ENCODE measurements around the gene TNP2. TPM values are rescaled to one million over a fixed set of nuclear protein-coding genes. Genes with fewer than 3 reads are reported as not detected.
A peak's percentile ranks its signal among the peaks of the same experiment; 100 is the strongest.

Gene TNP2
- total RNA-seq, 2 donors from 2014 or later: not detected

DNA sequence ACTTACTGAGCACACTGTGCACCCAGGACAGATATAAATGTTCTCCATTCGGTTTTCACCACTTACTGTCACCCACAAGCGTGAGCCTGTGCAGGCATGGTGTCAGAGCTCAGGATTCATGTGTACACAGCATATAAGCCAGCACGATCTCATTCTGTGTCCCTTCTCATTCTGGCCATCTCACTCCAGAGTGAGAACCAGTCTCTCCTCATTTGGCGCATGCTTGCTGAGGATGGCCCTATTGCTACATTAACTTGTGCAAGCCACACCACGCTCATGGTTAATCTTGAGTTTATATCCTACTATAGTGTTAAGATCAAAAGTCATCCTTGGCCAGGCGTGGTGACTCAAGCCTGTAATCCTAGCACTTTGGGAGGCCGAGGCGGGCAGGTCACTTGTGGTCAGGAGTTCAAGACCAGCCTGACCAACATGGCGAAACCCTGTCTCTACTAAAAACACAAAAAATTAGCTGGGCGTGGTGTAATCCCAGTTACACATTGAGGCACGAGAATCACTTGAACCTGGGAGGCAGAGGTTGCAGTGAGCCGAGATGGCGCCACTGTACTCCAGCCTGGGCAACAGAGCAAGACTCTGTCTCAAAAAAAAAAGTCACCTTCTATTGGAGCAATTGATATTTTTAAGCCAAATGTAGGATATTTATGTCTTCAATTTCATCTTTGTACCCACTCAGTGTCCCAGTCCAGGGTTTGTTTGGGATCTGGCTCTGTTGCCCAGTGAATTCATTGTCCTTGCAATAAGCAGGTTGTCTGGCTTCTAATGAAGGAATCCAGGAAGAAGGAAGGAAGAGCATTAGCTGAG lies 34.0 kb downstream of the TNP2 start:
- TF ChIP-seq, protein P1, sequence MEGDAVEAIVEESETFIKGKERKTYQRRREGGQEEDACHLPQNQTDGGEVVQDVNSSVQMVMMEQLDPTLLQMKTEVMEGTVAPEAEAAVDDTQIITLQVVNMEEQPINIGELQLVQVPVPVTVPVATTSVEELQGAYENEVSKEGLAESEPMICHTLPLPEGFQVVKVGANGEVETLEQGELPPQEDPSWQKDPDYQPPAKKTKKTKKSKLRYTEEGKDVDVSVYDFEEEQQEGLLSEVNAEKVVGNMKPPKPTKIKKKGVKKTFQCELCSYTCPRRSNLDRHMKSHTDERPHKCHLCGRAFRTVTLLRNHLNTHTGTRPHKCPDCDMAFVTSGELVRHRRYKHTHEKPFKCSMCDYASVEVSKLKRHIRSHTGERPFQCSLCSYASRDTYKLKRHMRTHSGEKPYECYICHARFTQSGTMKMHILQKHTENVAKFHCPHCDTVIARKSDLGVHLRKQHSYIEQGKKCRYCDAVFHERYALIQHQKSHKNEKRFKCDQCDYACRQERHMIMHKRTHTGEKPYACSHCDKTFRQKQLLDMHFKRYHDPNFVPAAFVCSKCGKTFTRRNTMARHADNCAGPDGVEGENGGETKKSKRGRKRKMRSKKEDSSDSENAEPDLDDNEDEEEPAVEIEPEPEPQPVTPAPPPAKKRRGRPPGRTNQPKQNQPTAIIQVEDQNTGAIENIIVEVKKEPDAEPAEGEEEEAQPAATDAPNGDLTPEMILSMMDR (IDR thresholded peaks at IDR 0.05): no peak
- Histone ChIP-seq H3K27ac (no peak overlapping the region), H3K27me3 (no peaks in the 10 kb centered on the region), H3K4me1 (peaks cover 0 to 15% of the 10 kb centered on the region in 2 donors), H3K36me3 (no peaks in the 10 kb centered on the region), H3K9me3 (no peaks in the 10 kb centered on the region), H3K4me3 (no peak overlapping the region)
- no peak for DNase-seq (ENCODE audit: low spot score)

DNA sequence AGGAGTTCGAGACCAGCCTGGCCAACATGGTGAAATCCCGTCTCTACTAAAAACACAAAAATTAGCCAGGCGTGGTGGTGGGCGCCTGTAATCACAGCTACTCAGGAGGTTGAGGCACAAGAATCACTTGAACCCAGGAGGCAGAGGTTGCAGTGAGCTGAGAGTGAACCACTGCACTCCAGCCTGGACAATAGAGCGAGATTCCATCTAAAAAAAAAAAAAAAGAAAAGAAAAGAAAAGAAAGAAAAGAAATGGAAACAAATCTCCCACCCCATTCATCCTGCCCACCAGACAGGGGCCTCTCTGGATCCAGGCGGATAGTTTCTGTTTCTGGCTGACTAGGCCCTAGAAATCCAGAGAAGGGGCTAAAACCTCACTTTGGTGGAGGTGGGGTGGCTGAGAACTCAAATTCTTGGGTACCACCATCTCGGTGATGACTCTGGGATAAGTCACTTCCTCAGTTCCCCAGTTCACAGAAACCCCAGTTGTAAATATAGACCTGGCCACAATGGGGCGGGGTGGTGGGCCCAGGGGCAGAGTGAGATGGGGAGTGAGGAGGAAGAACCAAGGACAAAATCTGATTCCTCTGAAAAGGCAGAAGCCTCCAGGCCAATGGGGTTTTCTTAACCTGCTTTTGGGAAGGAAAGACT lies 35.3 kb downstream of the TNP2 start:
- no peaks in the 10 kb centered on the region for H3K27me3 ChIP-seq
- TF ChIP-seq, protein P1 (IDR thresholded peaks at IDR 0.05): no peak
- H3K36me3 ChIP-seq: no peaks in the 10 kb centered on the region
- no peak overlapping the region for H3K4me3 ChIP-seq
- peaks cover 0 to 15% of the 10 kb centered on the region in 2 donors for H3K4me1 ChIP-seq
- H3K9me3 ChIP-seq: no peaks in the 10 kb centered on the region
- no peak overlapping the region for H3K27ac ChIP-seq
- DNase-seq (ENCODE audit: low spot score): no peak

DNA sequence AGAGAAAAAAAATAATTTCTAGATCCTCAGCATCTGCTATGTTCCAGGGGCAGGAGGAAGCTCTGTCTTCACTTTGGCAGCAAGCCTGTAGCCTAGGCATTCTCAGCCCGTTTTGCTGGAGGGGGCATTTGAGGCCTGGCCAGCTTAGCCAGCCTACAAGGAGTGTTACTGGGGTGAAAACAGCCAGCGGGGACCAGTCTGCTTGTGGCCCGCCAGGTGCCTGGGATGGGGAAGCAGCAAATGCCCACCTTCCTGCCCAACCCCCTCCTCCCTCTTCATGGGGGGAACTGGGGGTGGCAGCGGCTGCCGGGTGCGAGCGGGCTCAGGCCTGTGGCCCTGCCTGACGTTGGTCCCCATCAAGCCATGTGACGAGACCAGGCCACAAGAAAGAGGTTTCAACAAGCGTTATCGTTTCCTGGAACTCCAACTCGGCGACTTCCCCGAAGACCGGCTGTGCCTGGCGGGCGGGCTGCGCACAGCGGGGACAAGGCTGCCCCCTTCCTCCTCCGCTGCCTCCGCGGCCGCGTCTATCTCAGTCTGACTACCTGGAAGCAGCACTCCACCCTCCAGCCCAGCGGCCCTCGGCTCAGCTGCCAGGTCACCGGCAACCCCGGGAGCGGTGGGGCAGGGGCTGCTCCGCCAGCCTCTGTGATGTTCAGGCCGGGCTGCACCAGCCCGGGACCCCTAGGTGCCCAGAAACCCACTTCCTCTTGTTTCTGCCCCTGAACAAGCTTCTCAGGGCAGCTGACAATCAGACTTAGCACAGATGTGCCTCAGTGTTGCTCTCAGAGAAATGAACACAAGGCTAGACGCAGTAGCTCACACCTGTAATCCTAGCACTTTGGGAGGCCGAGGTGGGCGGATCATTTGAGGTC lies 36.0 kb downstream of the TNP2 start:
- DNase-seq (ENCODE audit: low spot score): no peak
- H3K9me3 ChIP-seq: no peaks in the 10 kb centered on the region
- H3K27me3 ChIP-seq: no peaks in the 10 kb centered on the region
- H3K27ac ChIP-seq: no peak overlapping the region
- peaks cover 0 to 15% of the 10 kb centered on the region in 2 donors for H3K4me1 ChIP-seq
- peak overlapping the region in 1 of 2 donors; percentile 16 for H3K4me3 ChIP-seq
- TF ChIP-seq, protein P1 (IDR thresholded peaks at IDR 0.05): no peak
- H3K36me3 ChIP-seq: no peaks in the 10 kb centered on the region

DNA sequence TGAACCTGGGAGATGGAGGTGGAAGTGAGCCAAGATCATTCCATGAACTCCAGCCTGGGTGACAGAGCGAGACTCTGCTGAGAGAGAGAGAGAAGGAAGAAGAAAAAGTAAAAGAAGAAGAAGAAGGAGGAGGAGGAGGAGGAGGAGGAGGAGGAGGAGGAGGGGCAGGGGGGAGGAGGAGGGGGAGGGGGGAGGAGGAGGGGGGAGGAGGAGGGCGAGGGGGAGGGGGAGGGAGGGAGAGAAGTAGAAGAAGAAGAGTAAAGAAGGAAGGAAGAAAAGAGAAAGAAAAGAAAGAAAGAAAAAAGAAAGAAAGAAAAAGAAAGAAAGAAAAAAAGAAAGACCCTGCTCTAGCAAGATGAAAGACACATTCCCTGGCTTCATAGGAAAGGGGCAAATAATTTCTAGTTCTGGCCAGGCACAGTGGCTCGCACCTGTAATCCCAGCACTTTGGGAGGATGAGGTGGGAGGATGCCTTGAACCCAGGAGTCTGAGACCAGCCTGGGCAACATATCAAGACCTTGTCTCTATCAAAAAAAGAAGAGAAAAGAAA lies 36.7 kb downstream of the TNP2 start:
- Histone ChIP-seq H3K36me3 (no peaks in the 10 kb centered on the region), H3K27ac (no peak overlapping the region), H3K4me3 (no peak overlapping the region), H3K9me3 (no peaks in the 10 kb centered on the region), H3K4me1 (peaks cover 0 to 15% of the 10 kb centered on the region in 2 donors), H3K27me3 (no peaks in the 10 kb centered on the region)
- TF ChIP-seq, protein P1 (IDR thresholded peaks at IDR 0.05): no peak
- DNase-seq (ENCODE audit: low spot score): no peak

DNA sequence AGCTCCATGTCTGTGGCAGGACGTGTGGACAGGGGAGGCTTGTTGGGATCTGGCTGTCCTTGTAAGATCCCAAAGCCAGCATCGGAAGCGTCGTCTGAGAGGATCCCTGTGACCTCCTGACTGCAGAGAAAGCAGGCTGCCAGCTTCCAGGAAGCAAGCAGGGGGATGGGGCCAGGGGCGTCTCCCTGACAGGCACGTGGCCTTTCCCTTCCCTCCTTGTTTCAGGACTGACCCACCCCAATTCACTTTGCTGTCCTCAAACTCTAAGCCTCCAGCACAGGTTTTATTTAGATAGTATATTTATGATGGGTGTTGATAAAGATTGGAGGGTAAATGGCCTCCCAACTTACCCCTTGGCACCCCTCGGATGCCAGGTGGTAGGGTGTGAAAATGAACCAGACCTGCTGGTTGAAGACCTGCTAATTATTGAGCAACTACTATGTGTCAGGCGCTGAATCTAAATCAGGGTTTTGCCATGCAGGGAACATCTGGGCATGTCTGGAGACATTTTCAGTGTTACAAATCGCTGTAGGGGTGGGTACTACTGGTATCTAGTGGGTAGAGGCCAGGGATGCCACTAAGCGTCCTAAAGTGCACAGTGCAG lies 37.7 kb downstream of the TNP2 start:
- TF ChIP-seq, protein P1 (IDR thresholded peaks at IDR 0.05): no peak
- Histone ChIP-seq H3K36me3 (no peaks in the 10 kb centered on the region), H3K4me3 (no peak overlapping the region), H3K27ac (no peak overlapping the region), H3K4me1 (peaks cover 0 to 15% of the 10 kb centered on the region in 2 donors), H3K27me3 (no peaks in the 10 kb centered on the region), H3K9me3 (no peaks in the 10 kb centered on the region)
- DNase-seq (ENCODE audit: low spot score): no peak

Measured in right atrium auricular region (tissue), 2 donors.